SKM-1 treated with dmso at 0.1 percent for 144 hours (cell line): Measurements from ENCODE around the gene RNF114.
"Not testable (repeated sequence)": the region's sequence is repeated elsewhere in the genome, so short reads cannot be mapped to it uniquely, and the experiment has no call there.

Experiments
- DNase-seq: peaks from one replicate; lab custom pipeline; 2025; ENCODE audit not compliant: unreplicated experiment; lab: John Stamatoyannopoulos, UW

RNF114 gene

GRCh38 chr20:49961413-49961812 is 25.2 kb downstream of the RNF114 start:
- DNase-seq: no peak

GRCh38 chr20:49964964-49965780 is 29.0 kb downstream of the RNF114 start:
- peak; percentile 58 for DNase-seq

GRCh38 chr20:49965781-49966305 is 29.6 kb downstream of the RNF114 start:
- peak; percentile 11 for DNase-seq

GRCh38 chr20:49966861-49967260 is 30.7 kb downstream of the RNF114 start:
- DNase-seq: no peak

GRCh38 chr20:49969234-49969633 is 33.0 kb downstream of the RNF114 start:
- DNase-seq: no peak

GRCh38 chr20:49969946-49970345 is 33.7 kb downstream of the RNF114 start:
- DNase-seq: no peak

GRCh38 chr20:49970498-49970897 is 34.3 kb downstream of the RNF114 start:
- no peak for DNase-seq

GRCh38 chr20:49973981-49974380 is 37.8 kb downstream of the RNF114 start:
- DNase-seq: no peak

GRCh38 chr20:49976542-49976941 is 40.3 kb downstream of the RNF114 start:
- no peak for DNase-seq

GRCh38 chr20:49977740-49978139 is 41.5 kb downstream of the RNF114 start:
- DNase-seq: not testable (repeated sequence)

- DNase-seq: no peak
These were observed 42.5 kb downstream of the RNF114 start for GRCh38 chr20:49978685-49979029.

GRCh38 chr20:49979030-49979832 is 43.0 kb downstream of the RNF114 start:
- DNase-seq: peak; percentile 13

GRCh38 chr20:49980140-49981008 is 44.2 kb downstream of the RNF114 start:
- no peak for DNase-seq

- DNase-seq: no peak
These were observed 45.2 kb downstream of the RNF114 start for GRCh38 chr20:49981218-49982071.

GRCh38 chr20:49982072-49982345 is 45.8 kb downstream of the RNF114 start:
- DNase-seq: no peak

- peak; percentile 87 for DNase-seq
These were observed 46.3 kb downstream of the RNF114 start, which contains the start of gene SNAI1 for GRCh38 chr20:49982346-49983122. SNAI1 (plus strand) TSS chr20:49982980; CDS start chr20:49983060, 80 bp downstream.

- DNase-seq: no peak
These were observed 47.1 kb downstream of the RNF114 start for GRCh38 chr20:49983123-49983847.

GRCh38 chr20:49983848-49984408 is 47.7 kb downstream of the RNF114 start:
- no peak for DNase-seq
